Spinal cord (tissue), 10 donors: ENCODE results near the gene TAF8. TPM values are rescaled to one million over a fixed set of nuclear protein-coding genes. Genes with fewer than 3 reads are reported as not detected.

ENCODE experiments used
- DNase-seq, 6 donors: peaks; one replicate each; pipeline versions ENCODE4 v3.0.0 to v3.0.0-alpha.2; 2013 to 2015; ENCODE audit warnings: low spot score in 6 of 6, low read depth in 4 of 6
- H3K27ac ChIP-seq: one replicate; pipeline ENCODE4 v1.5.1; 2013; ENCODE audit warnings: low read depth, low read length, control low read depth
- H3K27me3 ChIP-seq: one replicate; pipeline ENCODE4 v1.6.1; 2013; ENCODE audit warnings: low read length; ENCODE audit not compliant: control insufficient read depth, insufficient read depth
- H3K36me3 ChIP-seq: one replicate; pipeline ENCODE4 v1.6.1; 2013; ENCODE audit warnings: low read length; ENCODE audit not compliant: control insufficient read depth, insufficient read depth
- H3K4me1 ChIP-seq: one replicate; pipeline ENCODE4 v1.6.1; 2013; ENCODE audit warnings: low read length; ENCODE audit not compliant: control insufficient read depth, insufficient read depth
- H3K4me3 ChIP-seq: one replicate; pipeline ENCODE4 v1.5.1; 2013; ENCODE audit warnings: low read depth, low read length, control low read depth
- H3K9me3 ChIP-seq: one replicate; pipeline ENCODE4 v1.6.1; 2013; ENCODE audit warnings: low read length; ENCODE audit not compliant: control insufficient read depth, insufficient read depth
- WGBS: methylation state at CpG from one replicate; pipeline ENCODE4 v1.1.5; 2013; ENCODE audit warnings: missing lambda C conversion rate; ENCODE audit not compliant: insufficient coverage; 5-methylcytosine and 5-hydroxymethylcytosine counted together
- polyA plus RNA-seq, 2 donors: library from polyadenylated mRNA; unstranded; fragments of 120-200 nt; gene quantifications; one replicate each; pipeline ENCODE4 v1.2.1, GENCODE V29; 2013; ENCODE audit not compliant: insufficient read length in 2 of 2
- total RNA-seq, 2 donors: library from RNA; depleted of rRNA in 1 of 2; stranded (reverse); fragments of 120-200 nt in 1 of 2; fragments of >200 nt in 1 of 2; gene quantifications; one replicate each; pipeline versions ENCODE4 v1.2.3 to v1.2.4, GENCODE V29; 2013 to 2014
- donor health status: healthy.

TAF8 gene
- total and polyA plus RNA-seq, 4 donors: 10.5 to 17.9 (median 13.3) TPM

- DNase-seq: peak; percentile 26 to 91 (median 61)
- H3K36me3 ChIP-seq: peaks cover 39% of the 10 kb centered on the region
- WGBS: 76% methylated on average over 3 of the region's 7 CpGs
Measured at GRCh38 chr6:42075159-42075838, 25.0 kb downstream of the TAF8 start.

GRCh38 chr6:42078386-42078785 lies 28.1 kb downstream of the TAF8 start:
- 53% methylated on average over 6 of the region's 11 CpGs for WGBS
- Histone ChIP-seq H3K4me3 (no peak overlapping the region), H3K27ac (no peak overlapping the region), H3K36me3 (peaks cover 30% of the 10 kb centered on the region), H3K27me3 (no peaks in the 10 kb centered on the region), H3K9me3 (no peaks in the 10 kb centered on the region), H3K4me1 (no peaks in the 10 kb centered on the region)
- peak in 2 of 6 donors; percentile 43 to 54 for DNase-seq

More at GRCh38 chr6:42075159-42075838, 25.0 kb downstream of the TAF8 start:
- H3K27me3 ChIP-seq: no peaks in the 10 kb centered on the region
- H3K4me3 ChIP-seq: no peak overlapping the region
- H3K4me1 ChIP-seq: no peaks in the 10 kb centered on the region
- H3K27ac ChIP-seq: no peak overlapping the region
- no peaks in the 10 kb centered on the region for H3K9me3 ChIP-seq

DNA sequence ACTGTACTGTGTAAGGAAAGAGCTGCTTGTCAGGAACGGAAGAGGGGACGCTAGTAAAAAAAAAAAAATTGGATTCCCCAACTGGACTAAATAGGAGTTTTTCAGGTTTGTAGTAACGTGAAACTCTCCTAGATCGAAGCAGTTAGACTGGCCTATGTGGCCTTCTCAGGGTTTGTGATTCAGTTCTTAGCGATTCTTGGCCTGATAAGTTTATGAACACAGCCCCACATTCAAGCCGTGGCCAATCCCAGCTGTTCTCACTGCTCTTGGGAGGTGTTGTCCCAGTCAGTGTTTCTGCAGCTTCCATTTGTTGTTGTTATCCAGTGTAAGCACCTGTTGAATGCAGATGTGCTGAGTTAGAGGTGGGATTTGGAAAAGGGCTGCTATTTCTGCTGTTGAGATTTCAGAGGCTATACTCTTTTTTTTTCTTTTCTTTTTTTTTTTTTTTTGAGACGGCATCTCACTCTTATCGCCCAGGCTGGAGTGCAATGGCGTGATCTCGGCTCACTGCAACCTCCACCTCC lies 29.7 kb downstream of the TAF8 start:
- no peak overlapping the region for H3K27ac ChIP-seq
- no peak for DNase-seq
- H3K4me1 ChIP-seq: no peaks in the 10 kb centered on the region
- H3K27me3 ChIP-seq: no peaks in the 10 kb centered on the region
- WGBS: 100% methylated on average over 4 of the region's 10 CpGs
- peaks cover 23% of the 10 kb centered on the region for H3K36me3 ChIP-seq
- no peak overlapping the region for H3K4me3 ChIP-seq
- H3K9me3 ChIP-seq: no peaks in the 10 kb centered on the region

GRCh38 chr6:42083530-42083929 lies 33.2 kb downstream of the TAF8 start:
- Histone ChIP-seq H3K4me1 (no peaks in the 10 kb centered on the region), H3K27ac (no peak overlapping the region), H3K27me3 (no peaks in the 10 kb centered on the region), H3K9me3 (no peaks in the 10 kb centered on the region), H3K4me3 (no peak overlapping the region), H3K36me3 (peaks cover 9% of the 10 kb centered on the region)
- WGBS: 69% methylated on average over 2 of the region's 5 CpGs
- DNase-seq: no peak

DNA sequence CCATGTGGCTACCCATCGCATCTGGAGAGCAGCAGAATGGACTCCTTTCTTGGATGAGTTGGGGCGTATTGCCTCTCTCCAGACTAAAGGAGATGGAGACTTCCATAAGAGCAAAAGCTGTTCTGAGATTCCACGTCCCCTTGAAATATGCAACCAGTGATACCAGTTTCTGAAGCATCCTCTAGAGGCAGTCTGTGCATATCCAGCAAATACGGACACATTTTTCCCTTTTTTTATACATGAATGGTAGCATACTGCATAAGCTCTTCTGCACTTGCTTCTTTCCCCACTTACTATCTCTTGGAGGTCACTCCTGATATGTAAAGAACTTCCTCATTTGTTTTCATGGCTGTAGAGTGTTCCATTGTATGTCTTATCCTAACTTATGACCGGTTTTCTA lies 34.6 kb downstream of the TAF8 start:
- no peaks in the 10 kb centered on the region for H3K27me3 ChIP-seq
- no peaks in the 10 kb centered on the region for H3K4me1 ChIP-seq
- H3K27ac ChIP-seq: no peak overlapping the region
- H3K4me3 ChIP-seq: no peak overlapping the region
- peak in 1 of 6 donors; percentile 23 for DNase-seq
- H3K36me3 ChIP-seq: peaks cover 3% of the 10 kb centered on the region
- 81% methylated on average over 4 of the region's 5 CpGs for WGBS
- no peaks in the 10 kb centered on the region for H3K9me3 ChIP-seq

- Histone ChIP-seq H3K4me1 (no peaks in the 10 kb centered on the region), H3K27ac (no peak overlapping the region), H3K27me3 (no peaks in the 10 kb centered on the region), H3K36me3 (peaks cover 3% of the 10 kb centered on the region), H3K4me3 (no peak overlapping the region), H3K9me3 (no peaks in the 10 kb centered on the region)
- WGBS: 82% methylated on average over 20 of the region's 22 CpGs
- DNase-seq: no peak
Measured at GRCh38 chr6:42086046-42087035, 36.0 kb downstream of the TAF8 start.

DNA sequence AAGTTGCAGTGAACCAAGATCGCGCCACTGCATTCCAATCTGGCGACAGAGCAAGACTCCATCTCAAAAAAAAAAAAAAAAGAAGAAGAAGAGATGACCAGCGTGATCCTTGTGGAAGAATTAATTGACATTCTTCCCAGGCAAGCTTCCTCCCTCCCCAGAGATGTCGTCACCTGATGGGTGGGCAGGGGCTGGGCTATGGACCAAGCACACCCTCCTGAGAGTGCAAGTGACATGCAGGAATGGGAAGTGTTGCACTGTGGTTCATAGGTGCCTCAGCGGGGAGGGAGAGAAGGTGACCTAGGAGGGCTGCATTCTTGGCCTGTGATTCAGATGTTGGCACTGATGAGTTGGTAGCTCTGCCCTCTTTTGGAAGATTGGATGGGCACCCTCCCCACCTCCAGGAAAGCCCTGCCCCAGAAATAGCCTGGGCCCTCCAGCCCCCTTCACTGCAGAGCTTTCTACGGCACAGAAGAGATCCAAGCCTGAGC lies 37.8 kb downstream of the TAF8 start:
- Histone ChIP-seq H3K36me3 (peaks cover 3% of the 10 kb centered on the region), H3K4me3 (no peak overlapping the region), H3K4me1 (no peaks in the 10 kb centered on the region), H3K9me3 (no peaks in the 10 kb centered on the region), H3K27me3 (no peaks in the 10 kb centered on the region), H3K27ac (no peak overlapping the region)
- WGBS: 93% methylated on average over 4 of the region's 7 CpGs
- no peak for DNase-seq

DNA sequence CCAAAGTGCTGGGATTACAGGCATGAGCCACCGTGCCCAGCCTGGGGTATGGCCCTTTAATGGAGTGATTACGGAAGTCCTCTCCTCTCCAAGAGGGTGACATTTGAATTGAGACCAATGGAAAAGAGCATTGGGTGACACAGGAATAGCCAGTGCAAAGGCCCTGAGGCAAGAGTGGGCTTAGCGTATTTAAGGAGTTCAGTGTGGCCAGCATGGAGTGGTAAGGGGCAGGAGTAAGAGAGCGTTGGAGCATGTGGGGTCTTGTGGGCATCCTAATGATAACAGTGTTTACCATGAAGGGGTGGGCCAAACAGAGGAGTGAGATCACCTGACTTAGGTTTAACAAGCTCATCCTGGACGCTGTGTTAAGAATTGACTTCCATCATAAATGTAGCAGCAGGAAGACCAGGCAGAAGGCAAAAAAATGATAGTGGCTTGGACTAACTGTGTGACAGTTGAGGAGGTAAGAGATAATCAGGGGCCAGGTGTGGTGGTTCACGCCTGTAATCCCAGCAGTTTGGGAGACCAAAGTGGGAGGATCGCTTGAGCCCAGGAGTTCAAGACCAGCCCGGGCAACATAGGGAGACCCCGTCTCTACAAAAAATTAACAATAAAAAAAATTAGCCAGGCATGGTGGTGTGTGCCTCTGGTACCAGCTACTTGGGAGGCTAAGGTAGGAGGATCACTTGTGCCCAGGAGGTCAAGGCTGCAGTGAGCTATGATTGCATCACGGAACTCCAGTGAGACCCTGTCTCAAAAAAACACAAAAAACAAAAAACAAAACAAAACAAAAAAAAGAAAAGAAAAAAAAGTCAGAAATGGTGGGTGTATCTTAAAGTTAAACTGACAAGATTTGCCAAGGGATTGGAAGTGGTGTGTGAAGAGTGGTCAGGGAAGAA lies 40.7 kb downstream of the TAF8 start:
- no peaks in the 10 kb centered on the region for H3K27me3 ChIP-seq
- H3K9me3 ChIP-seq: no peaks in the 10 kb centered on the region
- no peak overlapping the region for H3K27ac ChIP-seq
- H3K36me3 ChIP-seq: peaks cover 3% of the 10 kb centered on the region
- H3K4me3 ChIP-seq: no peak overlapping the region
- 93% methylated on average over 6 of the region's 10 CpGs for WGBS
- H3K4me1 ChIP-seq: no peaks in the 10 kb centered on the region
- no peak for DNase-seq

- Histone ChIP-seq H3K27ac (no peak overlapping the region), H3K27me3 (no peaks in the 10 kb centered on the region), H3K4me1 (no peaks in the 10 kb centered on the region), H3K4me3 (no peak overlapping the region), H3K9me3 (no peaks in the 10 kb centered on the region), H3K36me3 (peaks cover 3% of the 10 kb centered on the region)
- WGBS: 83% methylated on average over 7 of the region's 9 CpGs
- no peak for DNase-seq
Measured at GRCh38 chr6:42091718-42092023, 41.3 kb downstream of the TAF8 start.
